MCF 10A (cell line): ENCODE data around the gene PDIA5. TPM values are rescaled to one million over a fixed set of nuclear protein-coding genes. Genes with fewer than 3 reads are reported as not detected.

Source experiments
- BruUV-seq: library from RNA; stranded (reverse); fragments of 400-500 nt; replicated peaks from 2 replicates; lab custom pipeline; 2021; lab: Mats Ljungman, UMichigan
- CTCF ChIA-PET: fragments of 300-600 bp; sonication (Branson Sonifier 250); formaldehyde crosslinking; extraction: SDS; loops from one replicate; lab custom pipeline; 2021; ENCODE audit warnings: antibody characterized with exemption, inconsistent platforms; lab: Yijun Ruan, JAX
- POLR2A ChIA-PET: fragments of 300-600, 350-650 bp; sonication (Branson Sonifier 250); formaldehyde crosslinking; extraction: SDS; loops from one replicate; lab custom pipeline; 2020; ENCODE audit warnings: antibody characterized with exemption, inconsistent platforms; lab: Yijun Ruan, JAX
- DNase-seq: peaks from one replicate; pipeline ENCODE4 v3.0.0-alpha.2; 2018; ENCODE audit not compliant: unreplicated experiment
- H3K27ac Mint-ChIP-seq: one replicate; pipeline ENCODE4 v1.8.0; 2022; ENCODE audit warnings: mild to moderate bottlenecking, low read depth, mixed read lengths; ENCODE audit not compliant: unreplicated experiment
- H3K27me3 Mint-ChIP-seq: one replicate; pipeline ENCODE4 v1.8.0; 2022; ENCODE audit warnings: mixed read lengths; ENCODE audit not compliant: insufficient read depth, unreplicated experiment
- H3K36me3 Mint-ChIP-seq: one replicate; pipeline ENCODE4 v1.8.0; 2022; ENCODE audit warnings: mild to moderate bottlenecking, moderate library complexity, mixed read lengths; ENCODE audit not compliant: insufficient read depth, unreplicated experiment
- H3K4me1 Mint-ChIP-seq: one replicate; pipeline ENCODE4 v1.8.0; 2022; ENCODE audit warnings: mixed read lengths; ENCODE audit not compliant: insufficient read depth, unreplicated experiment
- H3K4me3 Mint-ChIP-seq: one replicate; pipeline ENCODE4 v1.8.0; 2022; ENCODE audit warnings: mild to moderate bottlenecking, moderate library complexity, mixed read lengths; ENCODE audit not compliant: unreplicated experiment
- H3K9me3 Mint-ChIP-seq: one replicate; pipeline ENCODE4 v1.8.0; 2022; ENCODE audit warnings: mixed read lengths; ENCODE audit not compliant: unreplicated experiment
- intact Hi-C: fragments of 100-400 bp; cut with micrococcal nuclease; formaldehyde crosslinking; loops from 2 replicates; pipeline ENCODE4 v1.14.1; 2022
- total RNA-seq: library from RNA; stranded (reverse); gene quantifications from 2 replicates; pipeline ENCODE4 v1.2.3, GENCODE V29; 2022
- TF ChIP-seq, protein P1 (sequence below): fragments of 200-600 bp; IDR thresholded peaks from one replicate; pipeline ENCODE4 v1.8.0; 2022; ENCODE audit warnings: antibody characterized with exemption, mild to moderate bottlenecking; ENCODE audit not compliant: unreplicated experiment

PDIA5 gene
- total RNA-seq, 1 experiment from 2014 or later = 47.7 TPM

DNA sequence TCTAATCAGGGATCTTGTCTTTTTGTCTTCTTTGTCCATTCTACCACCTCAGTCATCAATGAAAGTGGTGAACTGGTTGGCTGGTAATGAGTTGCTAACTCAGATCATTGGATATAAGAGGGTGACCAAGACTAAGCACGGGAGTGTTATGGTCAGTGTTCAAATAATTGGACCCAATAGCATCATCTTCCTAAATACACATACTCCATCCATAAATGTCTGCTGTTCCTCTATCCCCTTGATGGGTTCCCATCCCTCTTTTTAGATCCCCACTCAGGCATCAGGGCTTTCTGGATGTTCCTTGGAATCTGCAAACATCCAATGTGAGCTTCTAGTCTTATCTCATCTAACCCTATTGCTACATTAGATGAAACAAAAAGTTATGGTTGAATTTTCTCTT is 42.8 kb upstream of the PDIA5 start:
- H3K27me3 Mint-ChIP-seq = peaks cover 78% of the 10 kb centered on the region
- H3K27ac Mint-ChIP-seq = no peak overlapping the region
- no peak for DNase-seq
- peaks cover 6% of the 10 kb centered on the region for H3K36me3 Mint-ChIP-seq
- POLR2A ChIA-PET = no interaction called here
- TF ChIP-seq, protein P1, sequence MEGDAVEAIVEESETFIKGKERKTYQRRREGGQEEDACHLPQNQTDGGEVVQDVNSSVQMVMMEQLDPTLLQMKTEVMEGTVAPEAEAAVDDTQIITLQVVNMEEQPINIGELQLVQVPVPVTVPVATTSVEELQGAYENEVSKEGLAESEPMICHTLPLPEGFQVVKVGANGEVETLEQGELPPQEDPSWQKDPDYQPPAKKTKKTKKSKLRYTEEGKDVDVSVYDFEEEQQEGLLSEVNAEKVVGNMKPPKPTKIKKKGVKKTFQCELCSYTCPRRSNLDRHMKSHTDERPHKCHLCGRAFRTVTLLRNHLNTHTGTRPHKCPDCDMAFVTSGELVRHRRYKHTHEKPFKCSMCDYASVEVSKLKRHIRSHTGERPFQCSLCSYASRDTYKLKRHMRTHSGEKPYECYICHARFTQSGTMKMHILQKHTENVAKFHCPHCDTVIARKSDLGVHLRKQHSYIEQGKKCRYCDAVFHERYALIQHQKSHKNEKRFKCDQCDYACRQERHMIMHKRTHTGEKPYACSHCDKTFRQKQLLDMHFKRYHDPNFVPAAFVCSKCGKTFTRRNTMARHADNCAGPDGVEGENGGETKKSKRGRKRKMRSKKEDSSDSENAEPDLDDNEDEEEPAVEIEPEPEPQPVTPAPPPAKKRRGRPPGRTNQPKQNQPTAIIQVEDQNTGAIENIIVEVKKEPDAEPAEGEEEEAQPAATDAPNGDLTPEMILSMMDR = no peak
- H3K4me3 Mint-ChIP-seq = no peak overlapping the region
- H3K9me3 Mint-ChIP-seq = no peaks in the 10 kb centered on the region
- no TSS peak for BruUV-seq
- CTCF ChIA-PET = interaction anchor here (1.3 kb wide), 1 partner anchor 39 kb away, joined by 3 read pairs; no protein-coding TSS in a partner anchor
- intact Hi-C loops = no loop called here
- H3K4me1 Mint-ChIP-seq = peaks cover 9% of the 10 kb centered on the region

DNA sequence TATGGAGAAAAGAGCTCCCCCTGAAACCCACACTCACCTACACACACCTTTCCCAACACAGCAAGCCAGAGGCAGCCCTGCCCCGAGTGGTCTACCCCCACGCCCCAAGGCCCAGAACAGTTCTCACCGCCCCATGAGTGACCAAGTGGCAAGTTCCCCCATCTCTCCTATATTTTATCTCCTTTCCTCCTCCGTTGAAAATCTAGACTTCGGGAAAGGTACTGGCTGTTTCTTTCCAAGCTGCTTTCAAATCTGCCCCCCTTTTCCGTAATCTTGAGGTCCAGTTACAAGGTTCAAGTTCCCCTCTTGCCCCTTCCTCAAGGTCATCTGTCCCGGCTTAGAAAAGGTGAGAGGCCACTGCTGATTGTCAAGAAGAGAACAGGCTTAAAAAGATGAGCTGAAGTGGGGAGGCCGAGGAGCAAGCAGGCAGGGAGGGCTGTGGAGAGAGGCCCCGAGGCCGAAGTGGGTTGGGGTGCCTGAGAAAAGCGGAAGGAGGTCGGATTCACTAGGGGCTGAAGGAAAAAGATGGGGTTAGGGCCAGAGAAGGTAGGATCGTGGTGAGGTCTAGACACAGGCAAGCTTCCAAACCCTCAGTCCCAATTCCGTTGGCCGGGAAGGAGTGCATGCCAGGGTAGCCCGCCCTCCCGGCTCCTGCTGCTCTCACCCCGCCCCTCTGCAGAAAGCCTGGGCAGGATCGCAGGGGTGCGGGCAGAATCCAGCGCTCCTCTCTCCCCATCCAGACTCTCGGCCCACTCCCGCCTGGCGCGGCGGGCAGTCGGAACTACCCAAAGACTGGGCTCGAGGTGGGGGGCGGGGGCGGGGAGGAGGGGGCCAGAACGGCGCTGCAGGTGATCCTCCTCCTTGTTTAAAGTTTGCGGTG is 40.9 kb upstream of the PDIA5 start:
- no peaks in the 10 kb centered on the region for H3K36me3 Mint-ChIP-seq
- H3K4me1 Mint-ChIP-seq = peaks cover 9% of the 10 kb centered on the region
- BruUV-seq = no TSS peak
- H3K27ac Mint-ChIP-seq = no peak overlapping the region
- H3K4me3 Mint-ChIP-seq = peak overlapping the region; percentile 52
- H3K9me3 Mint-ChIP-seq = no peaks in the 10 kb centered on the region
- TF ChIP-seq, protein P1 = no peak
- ChIA-PET CTCF (no interaction called here), POLR2A (no interaction called here)
- intact Hi-C loops = loop anchor here (5.0 kb wide), 1 partner anchor 464 kb away; the partner anchor contains the start of genes DTX3L and PARP9
- peaks cover 74% of the 10 kb centered on the region for H3K27me3 Mint-ChIP-seq
- DNase-seq = no peak

DNA sequence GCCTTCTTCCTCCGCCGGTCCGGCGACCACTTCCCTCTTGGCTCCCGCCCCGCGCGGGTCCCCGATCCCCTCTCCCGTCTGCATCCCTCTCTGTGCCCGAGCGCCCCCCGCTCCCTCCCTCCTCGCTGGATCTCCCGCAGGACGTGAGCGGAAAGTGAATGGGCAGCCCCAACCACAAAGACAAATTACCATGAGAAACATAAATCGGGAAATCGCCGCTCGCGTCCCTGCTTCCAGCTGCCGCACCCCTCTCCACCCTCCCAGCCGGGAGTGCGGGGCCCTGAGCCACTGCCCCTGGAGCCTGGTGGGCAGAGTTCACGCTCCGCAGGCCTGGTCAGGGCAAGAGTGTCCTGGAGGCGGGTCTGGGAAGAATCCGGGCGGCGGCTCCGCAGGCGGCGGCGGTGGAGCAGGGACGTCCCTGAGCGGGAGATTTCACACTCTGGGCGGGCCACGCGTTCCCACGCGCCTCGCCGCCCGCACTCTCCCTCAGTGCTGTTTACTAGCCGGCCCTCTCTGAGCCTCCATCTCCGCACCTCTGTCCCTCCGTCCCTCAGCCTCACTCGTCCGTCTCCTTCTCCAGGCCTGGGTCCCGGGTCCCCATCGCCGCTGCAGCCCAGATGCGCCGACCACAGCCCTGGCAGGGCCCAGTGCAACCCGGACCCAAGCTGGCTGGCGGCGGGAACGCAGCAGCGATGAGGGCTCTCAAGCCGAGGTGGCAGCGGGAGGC is 40.1 kb upstream of the PDIA5 start:
- H3K9me3 Mint-ChIP-seq = no peaks in the 10 kb centered on the region
- H3K36me3 Mint-ChIP-seq = no peaks in the 10 kb centered on the region
- no peak overlapping the region for H3K27ac Mint-ChIP-seq
- H3K27me3 Mint-ChIP-seq = peaks cover 66% of the 10 kb centered on the region
- peaks cover 9% of the 10 kb centered on the region for H3K4me1 Mint-ChIP-seq
- intact Hi-C loops = loop anchor here (5.0 kb wide), 1 partner anchor 464 kb away; the partner anchor contains the start of genes DTX3L and PARP9
- H3K4me3 Mint-ChIP-seq = peak overlapping the region; percentile 52
- TF ChIP-seq, protein P1 = no peak
- ChIA-PET POLR2A (interaction anchor here (0.6 to 1.6 kb wide), 4 partner anchors 10 to 231 kb away, joined by 3 to 8 read pairs (median 4); no protein-coding TSS in a partner anchor), CTCF (interaction anchor here (1.0 to 6.2 kb wide), 9 partner anchors 30 to 272 kb away, joined by 3 to 89 read pairs (median 4); no protein-coding TSS in a partner anchor)
- BruUV-seq = no TSS peak
- no peak for DNase-seq
